Rectal smooth muscle tissue (tissue), 1 donor: ENCODE results near the gene MTHFD1.

Experiments used
- H3K27ac ChIP-seq: one replicate; pipeline ENCODE4 v1.7.0; 2013; ENCODE audit warnings: low read depth, low read length, inconsistent platforms
- H3K27me3 ChIP-seq: one replicate; pipeline ENCODE4 v1.7.0; 2013; ENCODE audit warnings: low read length; ENCODE audit not compliant: control insufficient read depth, insufficient read depth
- H3K36me3 ChIP-seq: one replicate; pipeline ENCODE4 v1.7.0; 2013; ENCODE audit warnings: low read length; ENCODE audit not compliant: control insufficient read depth, insufficient read depth
- H3K4me1 ChIP-seq: one replicate; pipeline ENCODE4 v1.7.0; 2013; ENCODE audit warnings: low read length; ENCODE audit not compliant: control insufficient read depth, insufficient read depth
- H3K4me3 ChIP-seq: one replicate; pipeline ENCODE4 v1.7.0; 2013; ENCODE audit warnings: low read length
- H3K9ac ChIP-seq: one replicate; pipeline ENCODE4 v1.7.0; 2013; ENCODE audit warnings: low read length

Gene MTHFD1

DNA sequence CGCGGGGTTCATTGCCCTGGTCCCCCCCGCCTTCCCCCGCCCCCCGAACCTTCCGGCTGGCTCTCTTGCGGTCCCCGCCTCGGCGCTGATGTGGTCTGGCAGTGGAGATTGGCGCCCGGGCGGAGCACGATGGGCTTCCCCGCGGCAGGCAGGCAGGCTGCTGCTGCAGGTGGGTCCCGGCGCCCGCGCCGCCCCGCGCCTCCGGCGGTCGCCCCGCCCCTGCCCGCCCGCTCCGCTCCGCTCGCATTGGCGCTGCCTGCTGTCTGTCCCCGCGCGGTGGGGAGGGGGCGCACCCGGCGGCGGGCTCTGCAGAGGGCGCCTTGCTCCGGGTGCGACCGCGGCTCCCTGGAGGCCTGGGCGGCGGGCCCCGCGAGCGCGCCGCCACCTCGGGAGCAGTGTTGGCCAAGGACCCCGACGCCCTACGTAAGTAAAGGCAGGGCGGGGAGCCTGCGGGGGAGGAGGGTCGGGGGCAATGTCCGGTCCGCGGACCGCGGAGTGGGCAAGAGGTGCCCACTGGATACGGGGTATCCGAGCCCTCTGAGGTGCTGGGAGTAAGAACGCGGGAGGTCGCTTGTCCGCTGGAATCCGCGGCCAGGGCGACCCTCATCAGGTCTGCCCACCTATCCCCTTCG, 77.2 kb downstream of the MTHFD1 start, which contains the start of gene AKAP5:
AKAP5 (plus strand) TSS at position 309 of the 632 bp plus-strand sequence. CDS start 2,896 bp downstream, outside the sequence.
- H3K36me3 ChIP-seq: no peaks in the 10 kb centered on the region
- peaks cover 4% of the 10 kb centered on the region for H3K4me1 ChIP-seq
- H3K27me3 ChIP-seq: no peaks in the 10 kb centered on the region
- H3K27ac ChIP-seq: peak within 1 kb of the TSS; percentile 57
- peak within 1 kb of the TSS; percentile 87 for H3K4me3 ChIP-seq
- peak within 1 kb of the TSS; percentile 58 for H3K9ac ChIP-seq

DNA sequence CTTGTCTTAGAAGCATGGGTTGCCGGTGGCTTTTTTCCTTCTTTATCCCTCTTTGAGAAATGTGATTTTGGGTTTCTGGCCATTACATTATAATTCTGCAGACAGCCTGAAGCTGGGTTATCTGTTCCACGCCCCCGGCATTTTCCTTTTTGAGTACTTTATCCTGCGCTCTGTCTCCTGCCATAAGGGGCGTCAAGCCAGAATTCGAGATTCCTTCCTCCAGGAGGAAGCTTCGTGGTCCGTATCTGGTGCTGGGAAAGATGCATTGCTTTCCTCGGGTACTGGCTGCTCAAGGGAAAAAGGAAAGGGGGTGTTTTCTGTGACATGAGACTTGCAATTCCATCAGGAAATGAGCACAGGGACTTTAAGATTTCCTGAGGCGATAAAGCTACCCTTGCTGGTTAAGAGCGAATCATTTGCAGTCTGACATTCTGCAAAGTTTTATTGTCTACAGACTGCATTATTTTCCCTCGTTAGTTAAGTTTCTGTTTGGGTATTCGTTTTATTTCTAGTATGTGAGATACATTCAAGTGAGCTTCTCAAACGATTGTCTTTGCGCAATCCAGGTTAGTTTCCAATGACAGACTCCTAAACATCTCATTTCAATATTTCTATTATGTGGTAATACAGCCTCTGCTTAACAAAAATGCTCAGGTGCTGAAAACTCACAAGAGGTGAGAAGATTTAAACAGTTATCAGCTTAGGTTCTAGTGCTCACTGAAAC, 77.8 kb downstream of the MTHFD1 start:
- Histone ChIP-seq H3K4me3 (peak overlapping the region; percentile 87), H3K9ac (peak overlapping the region; percentile 58), H3K4me1 (peaks cover 4% of the 10 kb centered on the region), H3K27ac (peak overlapping the region; percentile 57), H3K36me3 (no peaks in the 10 kb centered on the region), H3K27me3 (no peaks in the 10 kb centered on the region)

DNA sequence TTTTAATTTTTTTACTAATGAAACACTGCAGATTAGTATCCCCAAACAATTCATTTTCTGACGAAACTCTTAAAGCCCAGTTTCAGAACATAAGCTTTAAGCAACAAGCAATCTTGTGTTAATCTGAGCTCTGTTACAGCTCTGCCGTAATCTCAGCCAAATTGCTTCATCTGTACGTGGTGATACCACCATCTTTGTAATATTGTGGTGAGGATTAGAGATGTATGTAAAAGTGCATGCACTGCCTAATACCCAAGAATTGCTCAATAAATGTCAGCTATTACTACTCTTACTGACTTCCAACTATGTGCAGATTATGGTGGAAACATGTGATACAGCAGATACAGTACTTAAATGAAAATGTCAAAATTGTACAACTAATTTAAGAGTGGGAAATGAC, 78.9 kb downstream of the MTHFD1 start:
- Histone ChIP-seq H3K27me3 (no peaks in the 10 kb centered on the region), H3K4me1 (peaks cover 4% of the 10 kb centered on the region), H3K27ac (no peak overlapping the region), H3K36me3 (no peaks in the 10 kb centered on the region), H3K4me3 (no peak overlapping the region), H3K9ac (no peak overlapping the region)

DNA sequence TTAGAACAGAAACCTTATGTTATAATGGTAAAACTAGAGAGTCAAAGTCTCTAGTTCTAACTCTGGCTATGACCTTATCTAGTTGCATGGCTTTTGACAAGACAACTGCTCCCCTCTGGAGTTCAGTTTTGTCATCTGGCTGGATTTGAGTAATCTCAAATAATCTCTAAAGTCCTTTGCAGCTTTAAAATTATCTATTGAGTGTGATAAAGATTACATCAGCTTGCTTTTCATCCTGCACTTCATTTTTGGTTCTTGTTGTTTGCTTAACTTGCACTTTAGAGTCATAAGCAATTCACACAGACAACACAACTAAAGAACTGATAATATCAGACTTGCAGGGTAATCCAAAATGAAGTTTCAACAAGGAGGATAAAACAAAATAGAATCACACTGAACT, 79.4 kb downstream of the MTHFD1 start:
- H3K4me1 ChIP-seq: peaks cover 4% of the 10 kb centered on the region
- H3K36me3 ChIP-seq: no peaks in the 10 kb centered on the region
- no peak overlapping the region for H3K27ac ChIP-seq
- no peak overlapping the region for H3K4me3 ChIP-seq
- H3K27me3 ChIP-seq: no peaks in the 10 kb centered on the region
- H3K9ac ChIP-seq: no peak overlapping the region

DNA sequence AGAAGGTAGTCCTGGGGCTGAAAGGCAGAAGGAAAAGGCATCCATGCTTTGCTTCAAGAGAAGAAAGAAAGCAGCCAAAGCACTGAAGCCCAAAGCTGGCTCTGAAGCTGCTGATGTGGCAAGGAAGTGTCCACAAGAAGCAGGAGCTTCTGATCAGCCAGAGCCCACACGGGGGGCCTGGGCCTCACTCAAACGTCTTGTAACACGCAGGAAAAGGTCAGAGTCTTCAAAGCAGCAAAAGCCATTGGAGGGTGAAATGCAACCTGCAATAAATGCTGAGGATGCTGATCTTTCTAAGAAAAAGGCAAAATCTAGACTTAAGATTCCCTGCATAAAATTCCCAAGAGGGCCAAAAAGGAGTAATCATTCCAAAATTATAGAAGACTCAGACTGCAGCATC, 80.3 kb downstream of the MTHFD1 start:
- no peak overlapping the region for H3K4me3 ChIP-seq
- H3K27me3 ChIP-seq: no peaks in the 10 kb centered on the region
- no peak overlapping the region for H3K9ac ChIP-seq
- no peak overlapping the region for H3K27ac ChIP-seq
- peaks cover 4% of the 10 kb centered on the region for H3K4me1 ChIP-seq
- H3K36me3 ChIP-seq: no peaks in the 10 kb centered on the region

DNA sequence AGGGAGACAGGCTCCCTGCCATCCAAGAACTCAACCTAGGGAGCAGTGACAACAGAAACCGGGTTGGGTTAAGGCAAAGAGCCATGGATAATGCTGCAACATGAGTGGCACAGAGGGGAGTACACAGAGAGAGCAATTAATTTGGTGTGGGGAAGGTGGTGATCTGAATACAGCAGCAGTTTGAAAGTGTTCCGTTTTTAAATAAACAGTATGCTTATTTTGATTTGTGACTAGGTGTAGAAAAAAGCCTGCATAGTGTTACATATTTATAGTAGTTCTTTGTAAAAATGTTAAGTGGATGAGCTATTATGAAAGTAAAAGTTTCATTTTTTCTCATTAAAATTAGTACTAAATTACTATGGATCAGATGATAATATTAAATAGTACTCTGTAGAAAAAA, 85.9 kb downstream of the MTHFD1 start:
- H3K4me1 ChIP-seq: no peaks in the 10 kb centered on the region
- H3K36me3 ChIP-seq: no peaks in the 10 kb centered on the region
- no peak overlapping the region for H3K9ac ChIP-seq
- no peak overlapping the region for H3K4me3 ChIP-seq
- H3K27me3 ChIP-seq: no peaks in the 10 kb centered on the region
- H3K27ac ChIP-seq: no peak overlapping the region

DNA sequence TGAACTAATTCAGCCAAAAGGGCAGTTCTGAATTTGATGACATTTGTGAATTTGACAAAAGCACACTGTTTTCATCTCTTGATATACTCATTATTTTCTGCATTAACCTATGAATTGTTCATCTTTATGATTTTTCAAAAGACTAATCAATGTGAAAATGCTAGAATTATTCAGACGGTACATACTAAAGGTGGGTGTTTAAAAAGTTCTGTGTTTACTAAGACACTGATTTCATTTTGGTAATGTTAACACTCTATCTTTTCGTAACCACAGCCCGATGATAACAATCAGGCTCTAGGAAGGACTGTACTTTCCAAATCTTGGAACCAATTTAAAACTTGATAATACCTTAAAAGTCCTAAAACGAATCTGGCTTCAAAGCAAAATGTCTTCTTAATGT, 86.5 kb downstream of the MTHFD1 start:
- Histone ChIP-seq H3K4me1 (no peaks in the 10 kb centered on the region), H3K27me3 (no peaks in the 10 kb centered on the region), H3K36me3 (no peaks in the 10 kb centered on the region), H3K9ac (no peak overlapping the region), H3K4me3 (no peak overlapping the region), H3K27ac (no peak overlapping the region)

DNA sequence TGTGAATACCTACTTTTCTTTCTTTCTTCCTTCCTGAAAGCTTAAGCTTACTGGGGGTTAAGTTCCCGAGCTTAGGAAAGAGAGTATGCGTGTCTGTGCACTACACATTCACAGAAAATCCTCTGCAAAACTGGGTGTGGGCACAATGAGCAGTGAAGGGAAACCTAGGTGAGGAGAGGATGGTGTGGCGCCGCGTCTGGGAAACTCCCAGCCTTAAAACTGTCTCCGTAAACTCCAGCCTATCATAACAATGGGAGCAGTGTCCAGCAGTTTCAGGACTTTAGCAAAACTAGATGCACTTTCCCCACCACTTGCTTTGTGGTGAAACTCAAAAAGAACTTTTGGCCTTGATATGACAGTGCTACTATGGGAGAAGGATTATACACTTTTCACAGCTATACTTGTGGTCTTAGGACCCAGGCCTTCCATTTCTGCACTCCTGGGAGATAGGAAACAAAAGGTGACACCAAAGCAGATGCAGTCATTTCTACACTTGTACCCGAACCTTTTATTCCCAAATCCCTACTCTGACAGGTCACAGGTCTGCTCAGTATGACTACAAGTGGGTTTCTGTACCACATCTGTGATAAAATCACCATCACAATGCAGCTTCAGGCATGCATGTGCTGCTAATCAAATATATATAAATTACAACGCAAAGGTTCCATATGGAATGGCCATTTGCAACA, 87.6 kb downstream of the MTHFD1 start:
- no peak overlapping the region for H3K4me3 ChIP-seq
- H3K4me1 ChIP-seq: no peaks in the 10 kb centered on the region
- no peak overlapping the region for H3K27ac ChIP-seq
- H3K27me3 ChIP-seq: no peaks in the 10 kb centered on the region
- H3K9ac ChIP-seq: no peak overlapping the region
- H3K36me3 ChIP-seq: no peaks in the 10 kb centered on the region

DNA sequence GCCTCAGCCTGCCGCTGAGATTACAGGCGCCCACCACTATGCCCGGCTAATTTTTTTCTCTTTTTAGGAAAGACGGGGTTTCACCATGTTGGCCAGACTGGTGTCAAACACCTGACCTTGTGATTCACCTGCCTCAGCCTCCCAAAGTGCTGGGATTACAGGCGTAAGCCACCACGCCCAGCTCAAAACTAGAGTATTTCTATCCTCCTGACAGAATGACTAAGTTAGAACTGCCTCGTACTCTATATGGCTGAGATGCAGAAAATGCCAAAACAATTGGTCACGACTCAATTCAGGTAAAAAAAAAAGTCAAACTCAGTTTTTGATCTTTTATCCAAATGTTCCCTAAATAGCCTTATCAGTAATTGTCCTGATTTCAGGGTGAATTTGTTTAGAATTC, 88.3 kb downstream of the MTHFD1 start:
- no peaks in the 10 kb centered on the region for H3K36me3 ChIP-seq
- H3K4me1 ChIP-seq: no peaks in the 10 kb centered on the region
- no peak overlapping the region for H3K9ac ChIP-seq
- no peaks in the 10 kb centered on the region for H3K27me3 ChIP-seq
- no peak overlapping the region for H3K27ac ChIP-seq
- H3K4me3 ChIP-seq: no peak overlapping the region

DNA sequence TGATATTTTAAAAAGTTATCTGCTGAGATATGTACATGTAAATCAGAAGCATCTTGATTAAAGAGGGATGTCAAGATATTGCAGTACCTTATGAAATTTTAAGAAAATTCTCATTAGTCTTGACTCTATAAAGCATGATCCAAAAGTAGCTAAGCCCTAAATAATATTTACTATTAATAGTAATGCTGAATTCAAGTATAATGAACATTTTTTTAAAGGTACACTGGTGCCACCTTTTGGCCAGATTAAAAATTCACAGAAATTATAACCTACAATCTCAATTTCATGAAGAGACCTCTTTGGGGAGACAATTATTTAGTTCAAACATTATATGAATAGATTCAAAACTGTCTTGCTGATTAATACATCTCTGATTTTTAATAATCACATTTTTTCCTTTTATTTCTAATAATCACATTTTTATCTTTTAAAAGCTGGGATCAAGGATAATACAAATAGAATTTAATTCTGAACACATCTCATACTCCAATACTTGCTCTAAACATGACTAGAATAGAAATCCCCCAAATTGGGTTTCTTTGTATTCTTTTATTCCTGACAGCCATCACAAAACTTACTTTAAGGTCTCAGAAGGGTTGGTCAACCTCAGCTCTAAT, 90.6 kb downstream of the MTHFD1 start:
- H3K27ac ChIP-seq: no peak overlapping the region

DNA sequence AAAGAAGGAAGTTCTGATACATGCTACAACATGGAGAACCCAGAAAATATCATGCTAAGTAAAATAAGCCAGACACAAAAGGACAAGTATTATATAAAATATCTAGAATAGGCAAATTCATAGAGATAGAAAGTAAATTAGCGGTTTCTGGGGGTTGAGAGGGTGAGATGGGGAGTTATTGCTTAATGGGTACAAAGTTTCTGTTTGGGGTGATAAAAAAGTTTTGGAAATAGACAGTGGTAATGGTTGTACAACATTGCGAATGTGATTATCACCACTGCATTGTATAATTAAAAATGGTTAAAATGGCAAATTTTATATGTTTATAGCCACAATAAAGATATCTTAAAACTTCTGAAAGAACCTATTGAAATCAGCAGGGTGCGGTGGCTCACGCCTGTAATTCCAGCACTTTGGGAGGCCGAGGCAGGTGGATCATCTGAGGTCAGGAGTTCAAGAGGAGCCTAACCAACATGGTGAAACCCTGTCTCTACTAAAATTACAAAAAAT, 100.5 kb downstream of the MTHFD1 start:
- Histone ChIP-seq H3K36me3 (peaks cover 3% of the 10 kb centered on the region), H3K4me1 (no peaks in the 10 kb centered on the region), H3K9ac (no peak overlapping the region), H3K27ac (no peak overlapping the region), H3K4me3 (no peak overlapping the region), H3K27me3 (no peaks in the 10 kb centered on the region)

More for the DNA sequence above, 90.6 kb downstream of the MTHFD1 start:
- H3K9ac ChIP-seq: no peak overlapping the region
- no peaks in the 10 kb centered on the region for H3K36me3 ChIP-seq
- H3K4me3 ChIP-seq: no peak overlapping the region
- H3K4me1 ChIP-seq: no peaks in the 10 kb centered on the region
- no peaks in the 10 kb centered on the region for H3K27me3 ChIP-seq

DNA sequence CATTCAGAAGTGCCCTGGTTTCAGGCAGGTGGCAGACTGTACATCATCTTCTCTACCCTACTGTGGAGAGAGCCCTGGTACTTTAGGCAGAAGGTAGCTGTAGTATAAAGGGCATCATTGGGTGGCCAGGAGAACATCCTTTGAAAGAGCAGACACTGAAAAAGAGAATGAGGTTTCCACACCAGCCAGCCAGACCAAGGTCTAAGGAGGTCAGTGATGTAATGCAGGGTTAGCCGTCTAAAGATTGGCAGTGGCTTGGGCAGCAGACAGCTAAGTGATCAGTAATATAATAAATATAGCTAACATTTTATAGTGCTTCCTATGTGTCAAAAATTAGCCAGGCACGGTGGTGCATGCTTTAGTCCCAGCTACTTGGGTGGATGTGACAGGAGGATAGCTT, 103.5 kb downstream of the MTHFD1 start:
- Histone ChIP-seq H3K4me1 (no peaks in the 10 kb centered on the region), H3K36me3 (peaks cover 3% of the 10 kb centered on the region), H3K9ac (no peak overlapping the region), H3K4me3 (no peak overlapping the region), H3K27me3 (no peaks in the 10 kb centered on the region), H3K27ac (no peak overlapping the region)
